Erythroblast (primary cell): ENCODE data around the gene MEIOC.
"Not testable (repeated sequence)": the region's sequence is repeated elsewhere in the genome, so short reads cannot be mapped to it uniquely, and the experiment has no call there.

Experiments
- DNase-seq, 2 experiments: peaks; one replicate each; lab custom pipeline; 2025; lab: John Stamatoyannopoulos, UW
- GATA1 ChIP-seq: IDR thresholded peaks from 2 replicates; pipeline ENCODE4 v1.6.1; 2011; ENCODE audit warnings: low read depth, mild to moderate bottlenecking, control low read depth, low read length, moderate library complexity
- POLR2A ChIP-seq: IDR thresholded peaks from 2 replicates; pipeline ENCODE4 v1.6.1; 2011; ENCODE audit warnings: mild to moderate bottlenecking, low read length

The MEIOC gene

DNA sequence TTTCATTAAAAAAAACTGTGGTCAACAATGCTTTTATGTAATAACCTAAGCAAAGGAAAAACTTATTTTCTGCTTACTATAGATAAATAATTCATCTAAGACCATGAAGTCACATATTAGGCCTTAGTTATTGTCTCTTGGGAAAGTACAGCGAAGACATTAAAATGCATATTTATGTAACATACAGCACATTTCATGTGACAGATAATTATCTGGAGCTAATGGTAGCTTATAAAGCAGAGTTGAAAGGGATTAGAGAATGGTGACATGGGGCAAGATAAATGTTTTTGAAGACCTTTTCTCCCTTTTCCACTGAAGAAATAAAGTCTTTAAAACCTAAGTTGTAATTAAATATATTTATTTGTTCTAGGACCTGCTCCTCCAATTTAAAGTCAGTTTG lies 9.7 kb downstream of the MEIOC start:
- TF ChIP-seq POLR2A = no peak
- TF ChIP-seq GATA1 = no peak

DNA sequence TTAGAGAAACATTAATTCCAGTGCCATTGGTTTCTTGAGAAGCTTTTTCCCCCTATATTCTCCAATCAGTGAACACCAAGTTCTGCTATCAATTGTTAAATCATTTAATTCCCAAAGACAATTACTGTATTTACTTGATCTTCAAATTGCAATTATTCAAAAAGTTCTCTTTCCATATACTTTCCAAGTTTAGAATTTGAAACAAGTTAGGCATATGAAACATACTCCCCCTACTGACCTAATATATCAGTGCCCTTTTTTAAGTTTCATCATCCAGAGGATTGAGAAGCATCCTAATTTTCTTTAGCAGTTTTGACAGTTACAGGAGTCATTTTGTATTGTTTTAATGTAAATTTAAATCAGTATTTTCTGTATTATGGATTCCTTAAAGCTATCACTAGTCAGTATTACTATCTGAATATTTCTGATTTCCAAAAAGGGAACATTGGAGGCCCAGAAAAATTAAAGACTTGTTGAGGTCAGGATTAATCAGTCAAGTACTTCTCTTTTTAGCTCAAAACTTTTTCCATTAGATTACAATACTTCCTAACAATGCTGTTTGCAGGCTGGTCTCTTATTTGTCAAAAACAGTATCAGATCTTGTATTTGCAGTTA lies 16.3 kb downstream of the MEIOC start:
- TF ChIP-seq GATA1 (no peak), POLR2A (no peak)
- peak; percentile 10 to 43 for DNase-seq

More for the DNA sequence above, 9.7 kb downstream of the MEIOC start:
- DNase-seq = no peak

DNA sequence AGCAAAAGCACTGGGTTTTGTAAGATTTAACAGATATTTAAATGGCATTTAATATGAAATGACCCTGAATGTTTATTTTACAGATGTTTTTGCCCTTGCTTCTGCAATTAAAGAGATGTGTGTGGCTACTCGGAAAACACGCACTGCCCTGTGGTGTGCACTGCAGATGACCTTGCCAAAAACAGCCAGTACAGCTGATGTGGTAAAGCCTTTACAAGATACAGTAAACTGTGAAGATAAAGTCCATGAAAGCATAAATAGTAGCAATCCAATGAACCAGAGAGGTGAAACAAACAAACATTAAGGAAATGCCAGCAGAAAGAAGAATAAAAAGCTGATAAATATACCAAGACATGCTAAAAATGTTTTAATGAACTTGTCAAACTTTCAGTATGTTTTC lies 17.6 kb downstream of the MEIOC start:
- no peak for DNase-seq
- no peak for TF ChIP-seq POLR2A
- no peak for TF ChIP-seq GATA1

GRCh38 chr17:44677136-44677535 lies 20.9 kb downstream of the MEIOC start:
- no peak for DNase-seq
- TF ChIP-seq GATA1 (no peak), POLR2A (no peak)

DNA sequence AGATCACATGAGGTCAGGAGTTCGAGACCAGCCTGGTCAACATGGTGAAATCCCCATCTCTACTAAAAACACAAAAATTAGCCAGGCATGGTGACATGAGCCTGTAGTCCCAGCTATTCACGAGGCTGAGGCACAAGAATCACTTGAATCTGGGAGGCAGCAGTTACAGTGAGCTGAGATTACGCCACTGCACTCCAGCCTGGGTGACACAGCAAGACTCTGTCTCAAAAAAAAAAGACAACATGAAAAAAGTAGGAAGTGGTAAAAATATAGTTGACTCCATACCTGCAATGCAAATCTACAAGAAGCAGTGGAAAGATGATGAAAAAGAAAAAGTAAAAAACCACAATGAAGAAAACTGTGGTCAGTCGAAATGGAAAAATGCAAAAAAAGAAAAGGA lies 27.0 kb downstream of the MEIOC start:
- not testable (repeated sequence) for DNase-seq

DNA sequence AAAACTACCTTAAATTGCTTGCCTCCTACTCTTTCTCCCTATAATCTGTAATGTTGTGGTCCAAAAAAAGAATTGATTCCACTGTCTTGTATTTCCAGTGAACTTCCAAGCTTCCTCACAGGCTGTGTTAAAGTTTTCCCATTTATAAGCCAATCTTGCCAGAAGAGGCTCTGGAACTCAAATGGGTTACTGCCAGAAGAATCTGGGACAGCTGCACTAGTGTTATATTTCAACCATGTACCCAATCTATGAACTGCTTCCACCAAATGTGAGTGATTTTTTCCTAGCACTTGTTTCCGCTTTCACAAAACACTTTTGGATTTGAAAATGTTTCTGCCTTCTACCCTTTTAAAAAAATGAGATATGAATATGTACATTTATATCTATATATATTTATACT lies 31.5 kb downstream of the MEIOC start:
- DNase-seq = no peak
- TF ChIP-seq GATA1 (no peak), POLR2A (no peak)

DNA sequence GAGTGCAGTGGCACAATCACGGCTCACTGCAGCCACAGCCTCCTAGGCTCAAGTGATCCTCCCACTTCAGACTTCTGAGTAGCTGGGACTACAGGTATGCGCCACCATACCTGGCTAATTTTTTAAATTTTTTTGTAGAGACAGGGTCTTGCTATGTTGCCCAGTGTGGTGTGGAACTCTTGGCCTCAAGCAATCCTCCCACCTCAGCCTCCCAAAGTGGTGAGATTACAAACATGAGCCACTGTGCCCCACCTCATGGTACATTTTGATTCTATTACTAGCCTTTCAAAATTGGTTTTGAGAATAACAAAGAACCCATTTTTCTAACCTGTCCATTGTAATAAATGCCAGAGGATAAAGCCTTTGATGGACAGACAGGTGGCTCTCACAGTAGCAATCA lies 31.9 kb downstream of the MEIOC start:
- DNase-seq = no peak
- no peak for TF ChIP-seq POLR2A

- TF ChIP-seq GATA1 (no peak), POLR2A (no peak)
- DNase-seq = peak; percentile 28 to 49
Measured at GRCh38 chr17:44688675-44689476, 32.6 kb downstream of the MEIOC start.

DNA sequence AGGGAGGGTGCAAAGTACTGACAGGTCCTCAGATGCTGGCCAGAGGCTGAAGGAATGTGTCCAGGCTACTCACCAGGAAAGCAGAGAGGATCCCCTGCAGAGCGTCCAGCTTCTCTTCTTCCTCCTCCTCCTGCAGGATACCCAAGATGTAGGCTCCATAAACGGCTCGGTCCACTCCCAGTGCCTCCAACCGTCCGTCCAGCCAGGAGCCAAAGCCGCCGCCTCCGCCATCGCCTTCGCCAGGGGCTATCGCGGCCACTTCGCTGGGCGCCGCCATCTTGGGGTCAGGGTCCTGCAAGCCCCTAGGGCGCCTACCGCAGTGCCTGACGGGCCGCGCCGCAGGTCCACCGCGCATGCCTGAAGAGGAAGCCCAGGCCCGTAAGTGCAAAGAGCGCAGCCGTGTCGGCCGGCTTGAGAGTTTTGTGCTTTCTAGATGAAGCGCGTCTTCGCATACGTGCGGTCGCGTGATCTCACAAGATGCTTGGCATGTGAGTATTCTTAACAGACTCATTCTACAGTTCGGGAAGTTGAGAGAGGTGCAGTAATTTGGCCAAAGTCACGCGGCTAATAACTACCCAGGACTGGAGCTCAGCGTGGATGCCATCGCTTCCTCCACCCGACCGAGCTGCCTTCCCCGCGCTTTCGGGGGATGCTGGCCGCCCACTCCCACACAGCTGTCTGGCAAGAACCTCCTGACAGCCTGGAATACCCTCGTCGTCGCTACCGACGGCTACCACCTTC lies 33.4 kb downstream of the MEIOC start, which contains the start of gene CCDC43:
Gene CCDC43, minus strand, starts transcription at position 300 of the 741 bp plus-strand sequence. Its CDS starts 23 bp downstream, at position 277.
- no peak for TF ChIP-seq GATA1
- peak; percentile 80 for TF ChIP-seq POLR2A
- peak; percentile 95 for DNase-seq

DNA sequence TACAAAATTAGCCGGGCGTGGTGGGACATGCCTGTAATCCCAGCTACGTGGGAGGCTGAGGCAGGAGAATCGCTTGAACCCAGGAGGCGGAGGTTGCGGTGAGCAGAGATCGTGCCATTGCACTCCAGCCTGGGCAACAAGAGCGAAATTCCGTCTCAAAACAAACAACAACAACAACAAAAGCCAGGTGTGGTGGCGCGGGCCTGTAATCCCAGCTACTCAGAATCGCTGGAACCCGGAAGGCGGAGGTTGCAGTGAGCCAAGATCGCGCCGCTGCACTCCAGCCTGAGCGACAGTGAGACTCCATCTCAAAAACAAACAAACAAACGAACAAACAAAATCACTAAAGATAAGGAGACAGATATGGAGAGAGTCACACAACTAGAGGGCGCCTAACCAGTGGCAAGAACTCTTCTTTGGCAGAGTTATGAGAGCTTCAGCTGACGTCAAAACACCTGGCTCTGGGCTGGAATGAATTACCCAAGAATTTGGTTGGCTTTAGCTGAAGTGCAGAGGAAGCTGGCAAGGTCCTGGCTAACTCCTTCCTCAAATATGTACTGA lies 34.6 kb downstream of the MEIOC start:
- DNase-seq = peak; percentile 8 to 23

DNA sequence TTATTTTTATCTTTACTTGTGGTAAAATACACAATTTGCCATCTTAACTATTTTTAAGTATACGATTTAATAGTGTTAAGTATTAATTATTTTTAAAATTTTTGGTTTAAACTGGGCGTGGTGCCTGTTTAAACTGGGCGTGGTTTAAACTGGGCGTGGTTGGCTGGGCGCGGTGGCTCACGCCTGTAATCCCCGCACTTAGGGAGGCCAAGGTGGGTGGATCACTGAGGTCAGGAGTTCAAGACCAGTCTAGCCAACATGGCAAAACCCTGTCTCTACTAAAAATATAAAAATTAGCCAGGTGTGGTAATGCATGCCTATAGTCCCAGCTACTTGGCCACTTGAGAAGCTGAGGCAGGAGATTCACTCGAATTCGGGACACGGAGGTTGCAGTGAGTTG lies 37.3 kb downstream of the MEIOC start:
- no peak for DNase-seq
- TF ChIP-seq POLR2A = no peak
- TF ChIP-seq GATA1 = no peak

DNA sequence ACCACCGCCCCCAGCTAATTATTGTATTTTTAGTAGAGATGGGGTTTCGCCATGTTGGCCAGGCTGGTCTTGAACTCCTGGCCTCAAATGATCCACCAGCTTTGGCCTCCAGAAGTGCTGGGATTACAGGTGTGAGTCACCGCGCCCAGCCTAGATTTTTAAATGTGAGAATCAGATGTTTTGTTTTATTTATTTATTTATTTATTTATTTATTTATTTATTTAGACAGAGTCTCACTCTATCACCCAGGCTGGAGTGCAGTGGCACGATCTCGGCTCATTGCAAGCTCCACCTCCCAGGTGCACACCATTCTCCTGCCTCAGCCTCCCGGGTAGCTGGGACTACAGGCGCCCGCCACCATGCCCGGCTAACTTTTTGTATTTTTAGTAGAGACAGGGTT lies 44.0 kb downstream of the MEIOC start:
- DNase-seq = not testable (repeated sequence)

DNA sequence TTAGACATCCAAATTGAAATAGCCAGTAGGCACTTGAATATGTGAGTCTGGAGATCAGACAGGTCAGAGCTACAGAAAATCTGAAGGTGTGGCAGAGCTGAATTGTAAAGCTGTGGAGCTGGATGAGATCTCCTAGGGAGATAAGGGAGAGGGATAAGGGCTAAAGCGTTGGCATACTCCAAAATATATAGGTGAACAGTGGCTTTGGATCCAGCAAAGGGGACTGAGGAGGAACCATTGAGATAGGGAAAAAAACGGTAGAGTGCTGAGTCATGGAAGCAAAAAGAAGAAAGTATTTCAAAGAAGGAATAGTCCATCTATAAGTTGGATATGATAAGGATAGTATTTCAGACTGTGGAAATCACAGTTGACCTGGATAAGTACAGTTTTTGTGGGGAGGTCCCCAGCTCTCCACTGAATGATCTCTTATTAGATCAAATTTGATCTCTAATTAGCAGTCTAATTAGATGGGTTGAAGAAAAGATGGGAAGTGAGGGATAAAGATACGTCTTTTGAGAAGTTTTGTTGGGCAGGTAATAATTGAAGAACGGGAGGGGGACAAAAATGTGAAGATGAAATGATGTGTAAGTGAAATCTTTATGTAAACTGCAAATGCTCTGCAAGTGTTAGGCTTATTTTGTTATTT lies 51.6 kb downstream of the MEIOC start:
- TF ChIP-seq GATA1 (no peak), POLR2A (no peak)
- peak; percentile 46 to 66 for DNase-seq

DNA sequence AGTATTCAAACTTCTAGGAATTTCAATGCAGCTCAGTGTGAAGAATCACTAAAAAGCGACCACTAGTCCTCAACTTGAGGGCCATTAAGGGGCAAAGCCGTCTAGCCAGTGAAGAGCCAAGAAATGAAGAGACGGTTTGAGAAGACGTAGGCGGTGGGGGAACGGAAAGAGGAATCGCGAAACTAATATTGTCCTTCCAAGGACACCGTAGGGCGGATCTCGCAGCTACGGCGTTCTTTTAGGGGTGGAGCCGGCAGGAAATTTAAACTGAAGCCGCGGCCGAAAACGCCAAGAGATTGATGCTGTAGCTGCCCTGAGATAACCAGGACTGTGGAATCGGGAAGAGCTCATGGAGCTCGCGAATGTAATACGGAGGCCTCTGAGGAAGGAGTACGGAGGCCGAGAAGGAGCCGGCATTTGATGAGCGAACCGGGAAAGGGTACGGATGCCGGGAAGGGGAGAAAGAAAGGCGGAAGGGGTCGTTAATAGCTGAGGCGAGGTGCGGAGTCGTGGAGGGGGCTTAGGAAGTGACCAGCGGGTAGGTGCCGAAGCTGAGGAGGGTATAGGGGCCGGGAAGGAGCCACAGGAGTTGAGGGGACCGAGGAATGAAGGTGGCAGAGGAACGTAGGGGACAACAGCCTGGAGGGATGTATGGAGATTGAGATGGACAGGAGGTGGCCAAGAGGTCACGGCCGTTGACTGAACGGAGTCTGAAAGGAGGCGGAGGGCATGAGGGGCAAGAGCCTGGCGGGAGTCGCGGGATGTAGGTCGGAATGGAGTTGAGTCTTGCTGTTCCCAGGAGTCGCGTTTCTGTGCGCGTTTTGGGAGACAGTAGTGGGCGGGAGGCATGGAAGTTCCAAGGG lies 52.4 kb downstream of the MEIOC start, which contains the start of gene DBF4B:
Gene DBF4B, plus strand, starts transcription at position 265 of the 863 bp plus-strand sequence. Its CDS starts 156 bp downstream, at position 421.
- peak; percentile 93 to 95 for DNase-seq
- peak; percentile 77 for TF ChIP-seq POLR2A
- TF ChIP-seq GATA1 = no peak
